ENCODE results near the gene NT5M. TPM values are rescaled to one million over a fixed set of nuclear protein-coding genes. Genes with fewer than 3 reads are reported as not detected.
"Not testable (repeated sequence)": the region's sequence is repeated elsewhere in the genome, so short reads cannot be mapped to it uniquely, and the experiment has no call there.

The NT5M gene
- total RNA-seq, 1 donor from 2014 or later = 0.94 TPM

DNA sequence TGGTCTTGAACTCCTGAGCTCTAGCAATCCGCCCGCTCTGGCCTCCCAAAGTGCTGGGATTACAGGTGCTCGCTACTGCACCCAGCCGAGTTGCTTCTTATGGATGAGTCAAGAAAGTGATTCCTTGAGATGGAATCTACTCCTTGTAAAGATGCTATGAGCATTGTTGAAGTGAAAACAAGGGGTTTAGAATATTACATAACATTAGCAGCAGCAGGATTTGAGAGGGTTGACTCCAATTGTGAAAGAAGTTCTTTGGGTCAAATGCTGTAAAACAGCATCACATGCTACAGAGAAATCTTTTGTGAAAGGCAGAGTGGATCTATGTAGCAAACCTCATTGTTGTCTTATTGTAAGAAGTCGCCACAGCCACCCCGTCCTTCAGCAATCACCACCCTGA, 72.7 kb downstream of the NT5M start:
- DNase-seq (ENCODE audit: low read depth) = no peak

DNA sequence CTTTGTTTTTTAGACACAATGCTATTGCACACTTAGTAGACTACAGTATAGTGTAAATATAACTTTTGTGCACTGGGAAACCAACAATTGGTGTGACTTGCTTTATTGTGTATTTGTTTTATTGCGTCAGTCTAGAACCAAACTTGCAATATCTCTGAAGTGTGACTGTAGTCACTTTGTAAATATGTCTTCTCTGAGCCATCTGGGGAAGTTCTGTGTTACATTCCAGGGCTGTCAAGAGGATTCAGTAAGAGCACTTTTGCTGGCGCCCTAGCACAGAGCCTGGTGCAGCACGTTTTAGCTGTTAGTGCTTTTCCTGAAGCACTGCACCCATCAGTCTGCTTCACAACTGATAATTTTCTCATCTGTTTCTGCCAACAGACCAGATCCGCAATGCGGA, 73.2 kb downstream of the NT5M start:
- DNase-seq (ENCODE audit: low read depth) = no peak

DNA sequence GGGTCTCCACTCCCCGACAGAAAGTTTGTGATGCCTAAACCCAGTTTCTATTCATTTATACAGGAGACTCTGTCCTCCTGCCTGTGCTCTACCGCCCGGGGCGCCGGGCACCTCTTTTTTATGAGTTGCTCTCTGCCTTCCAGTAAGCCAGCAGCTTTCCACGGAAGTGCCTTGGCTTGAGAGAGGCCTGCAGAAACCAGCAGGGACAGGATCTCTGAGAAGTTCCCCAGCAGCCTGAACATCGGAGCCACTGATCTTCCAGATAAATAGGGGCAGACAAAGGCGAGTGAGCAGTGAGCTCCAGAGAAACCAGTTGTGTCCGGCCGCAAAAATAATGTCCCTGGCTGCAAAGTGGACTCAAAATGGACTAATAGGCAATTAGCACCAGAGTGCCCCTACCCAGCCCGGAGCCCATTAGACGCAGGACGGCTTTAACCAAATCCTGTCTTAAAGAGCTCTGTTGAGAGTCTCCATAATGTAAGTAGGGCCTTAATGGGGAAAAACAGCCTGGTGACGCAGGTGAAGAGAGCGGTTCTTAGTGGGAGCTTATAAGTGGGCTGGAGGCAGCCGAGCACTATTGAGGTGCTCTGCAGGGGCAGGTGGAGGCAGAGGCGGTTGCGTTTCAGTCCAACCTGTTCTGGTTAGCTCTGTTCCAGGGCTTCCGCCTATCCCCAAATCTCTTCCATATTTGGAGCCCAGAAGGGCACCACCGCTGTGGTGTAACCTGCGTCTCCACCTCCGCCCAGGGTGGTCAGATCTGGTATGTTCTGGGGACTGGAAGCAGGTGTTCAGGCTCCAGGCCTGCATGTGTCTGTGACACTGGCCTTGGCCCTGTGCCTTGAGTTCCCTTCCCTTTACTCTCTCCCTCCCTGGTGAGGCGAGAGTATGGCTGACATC, 74.1 kb downstream of the NT5M start:
- DNase-seq (ENCODE audit: low read depth) = peak; percentile 19

DNA sequence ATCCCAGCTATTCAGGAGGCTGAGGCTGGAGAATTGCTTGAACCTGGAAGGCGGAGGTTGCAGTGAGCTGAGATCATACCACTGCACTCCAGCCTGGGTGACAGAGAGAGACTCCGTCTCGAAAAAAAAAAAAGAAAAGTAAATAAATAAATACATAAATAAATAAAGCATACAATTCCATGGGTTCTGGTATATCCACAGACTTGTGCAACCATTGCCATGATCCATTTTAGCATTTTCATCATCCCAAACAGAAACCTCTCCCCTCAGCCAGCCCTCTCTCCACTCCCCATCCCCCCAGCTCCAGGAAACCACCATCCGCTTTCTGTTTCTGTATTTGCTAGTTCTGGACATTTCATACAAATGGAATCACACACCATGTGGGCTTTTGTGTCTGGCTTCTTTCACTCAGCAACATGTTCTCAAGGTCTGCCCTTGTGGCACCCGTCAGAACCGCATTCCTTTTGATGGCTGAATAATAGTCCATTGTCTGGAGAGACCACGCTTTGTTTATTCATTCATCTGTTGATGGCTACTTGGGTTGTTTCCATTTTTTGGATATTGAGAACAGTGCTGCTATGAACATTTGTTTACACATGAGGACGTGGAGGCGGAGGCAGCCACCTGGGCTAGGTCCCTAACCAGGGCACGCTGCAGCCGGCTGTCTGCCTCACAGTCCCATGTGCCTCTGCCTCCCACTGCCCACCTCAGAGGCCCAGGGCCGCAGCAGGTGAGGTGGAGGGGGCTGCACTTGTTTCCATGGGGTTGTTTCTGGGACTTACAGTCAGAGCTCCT, 76.2 kb downstream of the NT5M start:
- DNase-seq (ENCODE audit: low read depth) = no peak

DNA sequence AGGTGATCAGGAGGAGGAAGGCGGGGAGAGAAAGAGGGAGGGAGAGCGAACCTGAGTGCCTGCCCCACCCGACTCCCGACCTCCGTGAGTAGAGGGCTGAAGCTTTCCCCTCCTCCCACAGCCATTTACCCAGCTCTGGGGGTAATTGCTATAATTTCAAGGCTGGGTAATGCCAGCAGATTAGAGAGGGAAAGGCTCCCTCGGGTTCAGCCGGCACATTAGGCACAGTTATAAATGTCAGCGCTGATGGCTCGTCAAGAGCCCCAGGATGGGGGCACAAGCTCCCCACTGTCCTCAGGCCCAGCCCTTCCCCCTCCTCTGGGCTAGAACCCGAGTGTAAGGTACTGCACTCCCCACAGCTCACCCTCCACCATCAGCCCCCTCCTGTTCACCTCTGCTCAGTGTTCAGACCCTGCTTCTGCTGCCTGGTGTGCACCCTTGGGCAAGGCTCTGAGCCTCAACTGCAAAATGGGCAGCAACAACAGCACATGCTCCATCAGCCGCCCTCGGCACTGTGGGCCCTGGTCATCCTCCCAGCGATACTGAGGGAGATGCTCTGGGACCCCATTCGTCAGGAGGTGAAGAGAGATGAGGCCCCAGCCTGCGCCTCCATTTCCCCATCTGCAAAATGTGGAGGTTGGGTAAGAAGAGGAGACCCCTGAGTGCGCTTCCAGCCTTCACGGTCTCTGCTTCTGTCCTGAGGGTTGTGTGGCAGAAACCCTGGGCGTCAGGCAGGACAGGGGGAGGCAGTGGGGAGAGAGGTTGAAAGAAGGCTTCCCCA, 77.2 kb downstream of the NT5M start:
- no peak for DNase-seq (ENCODE audit: low read depth)

DNA sequence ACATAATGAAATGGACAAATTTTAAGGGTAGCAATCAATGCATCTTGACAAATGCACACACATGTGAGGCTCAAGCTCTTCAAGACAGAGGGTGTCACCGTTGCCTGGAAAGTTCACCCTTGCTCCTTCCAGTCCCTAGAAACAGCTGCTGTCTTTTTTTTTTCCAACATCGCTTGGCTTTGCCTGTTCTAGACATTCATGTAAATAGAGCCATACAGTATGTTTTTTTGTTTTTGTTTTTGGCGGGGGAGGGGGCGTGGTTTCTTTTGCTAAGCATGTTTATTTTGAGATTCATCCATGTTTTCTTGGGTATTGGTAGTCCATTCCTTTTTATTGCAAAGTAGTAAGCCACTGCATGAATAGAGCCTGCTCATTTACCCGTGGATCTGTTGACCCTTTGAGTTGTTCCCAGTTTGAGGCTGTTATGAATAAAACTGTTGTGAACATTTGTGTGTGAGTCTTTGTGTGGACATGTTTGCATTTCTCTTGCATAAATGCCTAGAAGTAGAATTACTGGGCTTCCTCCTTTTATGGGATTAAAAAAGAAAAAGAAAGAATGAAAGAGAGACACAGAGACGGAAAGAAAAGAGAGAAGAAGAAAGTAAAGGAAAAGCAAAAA, 78.4 kb downstream of the NT5M start:
- no peak for DNase-seq (ENCODE audit: low read depth)

DNA sequence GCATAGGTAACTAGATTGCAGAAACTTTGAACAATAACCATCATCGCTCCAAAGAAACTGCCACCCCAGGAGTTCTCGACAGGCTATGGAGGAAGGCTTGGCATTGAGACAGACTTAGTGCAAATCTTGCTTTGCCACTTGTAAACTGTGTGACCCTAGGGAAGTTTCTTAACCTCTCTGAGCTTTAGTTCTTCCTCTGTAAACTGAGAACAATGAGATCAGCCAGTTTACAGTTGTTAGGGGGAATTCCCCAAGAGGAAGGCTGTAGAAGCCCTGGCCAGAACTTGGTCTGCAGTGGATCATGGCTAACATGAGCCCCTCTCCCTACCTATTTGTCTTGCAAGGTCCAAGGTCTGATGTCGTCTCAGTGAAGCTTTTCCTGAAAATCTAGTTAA, 78.9 kb downstream of the NT5M start:
- DNase-seq (ENCODE audit: low read depth) = no peak

DNA sequence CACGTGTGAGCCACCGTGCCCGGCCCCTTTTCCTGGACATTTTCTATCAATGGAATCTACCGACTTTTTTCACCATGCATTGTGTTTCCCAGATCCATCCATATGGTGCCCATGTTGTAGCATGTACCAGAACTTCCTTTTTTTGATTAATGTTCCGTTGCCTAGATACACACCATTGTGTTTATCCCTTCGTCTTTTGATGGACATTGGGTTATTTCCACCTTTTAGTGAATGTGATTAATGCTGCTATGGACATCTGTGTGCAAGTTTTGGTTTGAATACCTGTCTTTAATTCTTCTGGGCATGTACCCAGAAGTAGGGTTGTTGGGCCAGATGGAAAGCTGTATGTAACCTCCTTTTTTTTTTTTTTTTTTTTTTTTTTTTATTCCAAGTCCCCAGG, 79.8 kb downstream of the NT5M start:
- no peak for DNase-seq (ENCODE audit: low read depth)

- not testable (repeated sequence) for DNase-seq (ENCODE audit: low read depth)
These were observed 80.5 kb downstream of the NT5M start for GRCh38 chr17:17383431-17384290.

- no peak for DNase-seq (ENCODE audit: low read depth)
These were observed 81.1 kb downstream of the NT5M start for GRCh38 chr17:17384291-17384615.

DNA sequence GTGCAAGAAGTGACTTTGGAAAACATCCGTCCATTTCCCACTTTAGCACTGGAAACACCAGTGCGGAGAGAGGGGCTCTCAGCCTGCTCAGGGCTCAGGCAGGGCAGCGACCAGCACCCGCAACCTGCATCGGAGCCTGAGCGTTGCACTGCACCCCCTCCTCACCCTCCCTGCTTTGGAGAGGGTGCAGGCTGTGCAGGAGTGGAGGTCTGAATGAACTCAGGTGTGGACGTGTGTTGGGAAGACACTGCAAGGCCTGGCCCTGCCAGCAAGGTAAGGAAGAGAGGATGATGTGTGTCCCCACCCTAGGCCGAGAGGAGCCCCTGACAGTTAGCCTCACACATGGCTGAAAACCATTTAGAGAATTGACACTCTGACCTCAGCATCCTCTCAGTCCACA, 81.8 kb downstream of the NT5M start:
- DNase-seq (ENCODE audit: low read depth) = no peak

DNA sequence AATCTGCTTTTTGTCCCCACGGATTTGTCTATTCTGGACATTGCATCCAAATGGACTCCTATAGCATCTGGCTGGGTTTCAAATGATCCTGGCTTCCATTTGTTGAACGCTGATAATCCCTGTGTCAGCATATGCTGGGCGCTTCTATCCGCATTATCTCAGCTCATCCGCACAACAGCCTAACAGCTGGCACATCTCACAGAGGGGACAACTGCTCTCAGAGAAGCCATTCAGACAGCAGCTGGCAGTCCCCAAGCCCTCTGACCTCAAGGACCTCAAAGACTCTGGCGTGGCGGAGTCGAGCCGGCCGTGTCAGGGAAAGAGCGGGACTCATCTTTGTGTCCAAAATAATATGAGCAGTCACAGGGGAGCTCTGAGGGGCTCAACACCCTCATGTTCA, 82.3 kb downstream of the NT5M start:
- DNase-seq (ENCODE audit: low read depth) = no peak

DNA sequence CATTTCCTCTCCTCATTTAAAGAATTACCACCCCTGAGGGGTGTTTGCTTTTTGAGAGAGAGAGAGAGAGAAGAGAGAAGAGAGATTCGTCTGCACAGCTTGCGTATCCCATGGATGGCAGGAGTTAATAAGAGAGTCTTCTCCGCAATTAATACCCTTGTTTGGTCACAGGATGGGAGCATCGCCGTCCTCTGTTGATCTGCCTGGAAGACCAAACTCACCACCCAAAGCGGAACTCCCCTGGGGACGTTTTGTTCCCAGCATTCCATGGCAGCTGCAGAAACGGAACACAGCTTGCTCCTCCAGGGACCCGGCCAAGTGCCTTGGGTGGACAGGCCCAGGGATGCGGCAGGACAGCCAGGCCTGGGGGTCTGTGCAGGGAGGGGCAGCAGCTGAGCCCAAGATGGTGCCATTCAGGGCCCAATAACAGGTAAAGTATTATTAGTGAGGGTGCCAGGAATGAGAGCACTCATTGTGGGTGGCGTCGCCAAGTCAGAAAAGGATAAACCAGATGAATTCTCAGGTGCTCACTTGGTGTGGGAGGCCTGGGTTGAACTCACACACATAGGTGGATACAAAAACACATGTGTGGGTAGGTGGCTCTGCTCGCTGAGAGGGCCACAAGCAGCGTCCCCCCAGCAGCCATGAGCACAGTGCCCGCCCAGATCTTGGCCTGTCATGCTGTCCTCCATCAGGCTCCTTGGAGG, 83.1 kb downstream of the NT5M start:
- no peak for DNase-seq (ENCODE audit: low read depth)

GRCh38 chr17:17387017-17387497, 83.9 kb downstream of the NT5M start:
- DNase-seq (ENCODE audit: low read depth) = peak; percentile 24

DNA sequence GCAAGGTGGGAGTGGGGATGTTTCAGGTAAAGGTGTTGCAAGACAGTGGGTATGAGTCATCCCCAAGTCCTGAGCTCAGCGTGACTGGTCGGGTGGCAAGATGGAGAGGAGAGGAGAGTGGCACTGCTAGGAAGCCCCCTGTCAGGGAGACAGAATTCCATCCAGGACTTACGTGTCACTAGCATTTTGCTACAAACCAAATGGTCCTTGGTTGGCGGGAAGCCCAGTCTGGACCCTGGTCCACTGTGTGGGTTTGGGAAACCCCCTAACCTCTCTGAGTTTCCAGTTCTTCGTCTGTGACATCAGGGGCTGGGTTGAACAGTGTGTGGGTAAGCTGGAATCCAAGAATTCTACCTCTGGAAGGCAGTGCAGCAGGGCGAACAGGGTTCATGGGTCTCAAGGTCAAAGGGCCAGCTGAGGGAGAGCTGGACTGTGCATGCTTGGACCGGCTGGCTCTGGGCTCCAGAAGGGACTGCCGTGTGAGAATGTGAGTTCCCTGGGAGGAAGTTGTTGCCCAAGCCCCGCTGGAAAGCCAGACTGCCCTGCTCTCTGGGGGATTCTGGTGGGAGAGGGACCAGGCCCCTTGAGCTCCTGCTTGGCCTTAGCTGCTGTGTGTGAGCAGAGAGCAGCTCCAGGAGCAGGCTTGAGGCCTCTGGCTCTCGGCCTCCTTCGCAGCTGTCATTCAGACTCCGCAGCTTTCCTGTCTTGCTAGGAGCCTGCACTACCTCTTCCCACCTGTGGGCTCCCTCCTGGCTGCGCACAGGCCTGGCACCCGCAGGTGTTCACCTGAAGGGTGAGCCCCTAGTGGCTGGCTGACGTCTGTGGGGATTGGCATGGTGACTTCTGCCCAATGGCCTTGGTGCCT, 84.6 kb downstream of the NT5M start:
- DNase-seq (ENCODE audit: low read depth) = peak; percentile 25

DNA sequence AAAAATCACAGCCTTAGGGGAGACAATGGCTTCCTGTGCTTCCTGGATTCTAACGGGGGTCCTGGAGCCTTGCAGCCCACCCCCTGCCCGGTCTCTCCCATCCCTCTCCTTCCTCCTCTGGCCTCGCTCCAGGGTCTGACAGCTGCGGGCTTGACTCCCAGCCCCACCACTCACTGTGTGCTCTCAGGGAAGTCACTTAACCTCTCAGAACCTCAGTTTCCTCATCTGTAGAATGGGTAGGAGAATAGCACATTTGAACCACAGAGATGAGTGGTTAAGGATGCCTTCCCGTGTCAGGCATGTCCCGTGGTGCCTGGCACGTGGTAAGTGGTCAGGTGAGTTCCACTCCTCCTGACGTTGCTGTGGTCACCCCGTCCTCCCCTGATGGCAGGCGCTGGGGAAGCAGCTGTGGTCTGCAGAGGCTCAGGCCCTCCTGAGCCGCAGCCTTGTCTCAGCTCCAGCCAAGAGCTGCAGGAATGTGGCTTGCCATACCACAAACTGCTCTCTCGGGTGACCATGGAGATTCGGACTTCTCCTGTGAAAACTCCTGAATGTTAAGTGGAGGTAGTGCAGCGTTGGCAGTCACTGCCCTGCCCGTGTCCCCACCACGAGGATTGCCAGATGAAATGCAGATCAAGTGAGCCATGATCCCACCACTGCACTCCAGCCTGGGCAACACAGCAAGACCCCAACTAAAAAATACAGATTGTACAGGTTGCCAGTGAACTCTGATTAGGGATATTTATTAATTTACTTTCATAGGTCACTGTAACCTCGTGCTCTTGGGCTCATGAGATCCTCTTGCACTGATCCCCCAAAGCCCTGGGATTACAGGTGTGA, 85.7 kb downstream of the NT5M start:
- no peak for DNase-seq (ENCODE audit: low read depth)

DNA sequence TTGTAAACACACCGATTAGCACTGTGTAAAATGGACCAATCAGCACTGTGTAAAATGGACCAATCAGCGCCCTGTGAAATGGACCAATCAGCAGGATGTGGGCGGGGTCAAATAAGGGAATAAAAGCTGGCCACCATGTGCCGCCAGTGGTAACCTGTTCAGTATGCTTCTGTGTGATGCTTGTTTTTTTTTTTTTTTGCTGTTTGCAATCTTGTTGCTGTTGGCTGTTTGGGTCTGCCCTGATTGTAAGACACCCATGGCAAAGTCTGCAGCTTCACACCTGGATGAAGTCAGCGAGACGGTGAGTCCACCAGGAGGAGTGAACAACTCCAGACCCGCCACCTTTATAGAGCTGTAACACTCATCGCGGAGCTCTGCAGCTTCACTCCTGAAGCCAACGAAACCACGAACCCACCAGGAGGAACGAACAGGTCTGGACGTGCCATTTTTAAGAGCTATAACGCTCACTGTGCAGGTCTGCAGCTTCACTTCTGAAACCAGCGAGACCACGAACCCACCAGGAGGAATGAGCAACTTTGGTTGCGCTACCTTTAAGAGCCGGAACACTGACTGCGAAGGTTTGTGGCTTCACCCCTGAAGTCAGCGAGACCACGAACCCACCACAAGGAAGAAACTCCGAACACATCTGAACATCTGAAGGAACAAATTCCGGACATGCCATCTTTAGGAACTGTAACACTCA, 88.6 kb downstream of the NT5M start:
- no peak for DNase-seq (ENCODE audit: low read depth)

- DNase-seq (ENCODE audit: low read depth) = no peak
These were observed 90.8 kb downstream of the NT5M start for GRCh38 chr17:17393976-17394375.

All from renal cortical epithelial cell (primary cell).